ENCODE data around the gene LRRC51.
"Not testable (repeated sequence)": the region's sequence is repeated elsewhere in the genome, so short reads cannot be mapped to it uniquely, and the experiment has no call there.

Gene LRRC51

DNA sequence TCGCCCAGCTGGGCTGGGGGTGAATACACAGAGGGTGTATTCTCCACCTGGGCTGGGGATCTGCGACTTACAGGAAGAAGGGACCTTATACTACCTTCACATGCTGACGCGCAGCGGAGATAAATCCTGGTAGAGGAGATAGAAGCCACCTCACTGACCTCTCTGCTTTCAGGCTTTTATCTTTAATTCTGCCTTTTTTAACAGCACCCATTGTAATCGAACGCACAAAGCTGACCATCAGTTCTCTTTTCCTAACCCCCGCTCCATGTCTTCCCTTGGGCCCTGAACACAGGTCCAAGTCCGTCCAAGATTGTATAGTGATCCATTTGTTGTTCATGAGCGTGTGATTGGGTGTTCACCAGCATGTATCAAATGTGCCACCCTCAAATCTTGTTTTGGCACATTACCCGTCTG, 23.1 kb downstream of the LRRC51 start:
- no peak for DNase-seq (ENCODE audit: low read depth in 2 of 3, low spot score in 2 of 3)

DNA sequence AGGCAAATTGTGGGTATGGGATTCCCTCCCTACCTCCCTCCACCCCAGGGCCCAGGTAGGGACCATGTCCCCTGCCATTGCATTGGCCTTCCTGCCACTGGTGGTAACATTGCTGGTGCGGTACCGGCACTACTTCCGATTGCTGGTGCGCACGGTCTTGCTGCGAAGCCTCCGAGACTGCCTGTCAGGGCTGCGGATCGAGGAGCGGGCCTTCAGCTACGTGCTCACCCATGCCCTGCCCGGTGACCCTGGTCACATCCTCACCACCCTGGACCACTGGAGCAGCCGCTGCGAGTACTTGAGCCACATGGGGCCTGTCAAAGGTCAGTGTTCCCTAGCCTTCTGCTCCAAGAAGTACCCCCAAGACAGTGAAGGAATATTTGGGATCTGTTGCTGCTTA, 25.2 kb downstream of the LRRC51 start, which contains the start of gene TOMT:
Gene TOMT (plus strand): TSS at position 37 of the 400 bp plus-strand sequence. CDS start 28 bp downstream, at position 65.
- no peak for DNase-seq (ENCODE audit: low read depth in 2 of 3, low spot score in 2 of 3)

DNA sequence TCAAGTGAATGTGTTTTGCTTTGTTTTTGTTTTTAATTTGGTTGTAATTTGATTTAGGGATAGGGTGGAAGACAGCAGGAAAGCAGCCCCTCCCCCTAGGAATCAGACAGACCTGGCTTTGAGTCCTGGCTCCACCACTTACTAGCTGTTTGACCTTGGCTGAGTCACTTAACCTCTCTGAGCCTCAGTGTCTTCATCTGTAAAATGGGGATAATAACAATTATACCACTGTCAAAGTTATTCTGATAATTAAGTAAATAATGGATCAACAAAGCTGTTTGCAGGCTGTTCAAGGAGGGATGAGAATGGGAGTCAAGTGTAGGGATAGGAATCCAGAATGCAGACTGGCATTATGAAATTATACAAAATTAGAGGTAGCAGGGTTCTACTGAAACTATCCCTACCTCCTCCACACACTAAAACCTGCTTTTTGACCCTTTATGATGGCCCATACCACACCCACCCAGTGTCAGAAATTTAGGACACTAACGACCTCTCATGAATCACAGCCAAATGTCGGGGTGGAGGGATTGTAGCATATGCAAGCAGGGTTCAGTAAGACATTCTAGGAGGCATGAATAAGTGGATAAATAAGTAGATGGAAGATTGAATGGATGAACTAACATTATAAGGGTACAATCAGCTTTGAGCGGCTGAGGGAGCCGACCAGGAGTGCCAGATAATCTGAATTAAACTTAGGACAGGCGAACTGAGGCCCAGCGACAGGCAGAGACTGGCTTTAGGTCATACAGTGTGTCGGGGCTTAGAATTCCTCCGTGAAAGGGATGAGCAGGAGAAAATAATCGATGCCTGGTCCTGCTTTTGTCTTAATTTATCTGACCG, 30.9 kb downstream of the LRRC51 start:
- no peak for DNase-seq (ENCODE audit: low read depth in 2 of 3, low spot score in 2 of 3)

DNA sequence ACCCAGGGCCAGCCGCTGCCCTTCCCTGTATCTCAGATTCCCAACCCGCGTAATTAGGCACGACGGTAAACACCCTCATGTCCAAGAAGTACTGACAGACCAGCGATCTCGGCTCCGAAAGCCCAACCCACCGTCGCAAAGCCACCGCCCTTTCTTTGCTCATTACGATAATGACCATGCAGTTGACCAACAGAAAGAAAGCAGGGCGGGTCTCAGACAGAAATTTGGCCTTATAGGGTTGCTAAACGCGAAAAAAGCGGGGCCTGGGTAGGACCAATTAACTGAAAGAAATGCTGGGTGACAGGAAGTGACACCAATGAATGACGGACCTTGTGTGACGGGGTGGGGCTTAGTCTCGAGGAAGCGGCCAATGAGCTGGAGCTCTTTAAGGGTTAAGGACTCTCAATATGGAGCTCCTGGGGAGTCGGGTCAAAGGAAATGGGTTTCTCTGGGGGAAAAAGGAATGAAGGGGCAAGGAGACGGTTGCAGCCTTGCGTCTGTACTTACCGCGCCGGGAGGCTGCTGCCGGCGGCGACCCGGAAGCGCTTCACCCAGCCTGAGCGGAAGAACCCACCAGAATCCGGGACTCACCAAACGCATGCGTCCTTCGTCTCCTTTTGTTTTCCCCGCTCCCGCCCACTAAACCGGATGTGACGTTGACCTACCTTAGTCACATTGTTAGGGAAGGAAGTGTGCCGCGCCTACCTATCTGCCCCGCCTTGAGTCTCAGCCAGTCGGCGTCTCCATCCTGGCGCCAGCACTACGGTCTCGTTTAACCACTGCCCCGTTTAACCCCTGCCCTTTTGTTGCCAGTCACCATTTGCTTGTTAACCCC, 31.7 kb downstream of the LRRC51 start, which contains the start of gene ANAPC15:
Gene ANAPC15 (minus strand): TSS at position 553 of the 835 bp plus-strand sequence. CDS start 1,419 bp downstream, outside the sequence.
- peak; percentile 90 to 98 (median 95) for DNase-seq (ENCODE audit: low read depth in 2 of 3, low spot score in 2 of 3)

DNA sequence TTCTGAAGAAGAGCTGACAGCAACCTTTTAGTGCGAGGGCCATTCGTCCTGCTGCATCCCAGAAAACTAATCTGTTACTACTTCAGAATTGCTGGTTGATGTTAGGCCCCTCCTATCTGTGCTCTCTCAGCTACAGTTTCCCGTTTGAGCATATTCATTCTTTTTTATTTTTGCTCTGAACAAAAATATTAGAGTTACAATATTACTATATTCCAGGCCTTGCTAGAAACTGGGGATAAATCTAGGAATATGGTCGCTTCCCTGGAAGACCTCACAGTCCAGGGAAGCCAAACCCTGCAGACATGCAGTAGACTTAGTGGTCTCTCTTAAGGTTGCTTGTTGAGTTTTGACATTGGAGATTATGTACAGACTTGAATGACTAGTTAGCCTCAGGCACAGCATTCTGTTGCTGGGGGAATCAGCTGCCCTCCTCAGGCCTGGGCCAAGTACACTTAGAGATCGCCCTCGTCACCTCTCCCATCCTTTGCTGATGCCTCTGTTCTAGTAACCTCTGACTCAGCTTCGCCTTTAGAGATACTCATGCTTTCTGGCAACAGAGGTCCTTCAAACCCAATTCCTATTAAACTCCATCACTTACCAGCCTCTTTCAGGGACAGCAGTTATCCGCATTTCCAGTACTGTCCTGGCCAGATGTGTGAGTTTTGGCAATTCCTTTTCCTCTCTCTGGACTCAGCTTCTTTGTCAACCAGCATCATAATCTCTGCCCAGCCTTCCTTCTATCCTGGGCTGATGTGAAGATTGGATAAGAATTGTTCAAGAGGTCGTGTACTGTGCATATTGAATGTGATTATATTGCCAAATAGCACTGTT, 32.5 kb downstream of the LRRC51 start:
- DNase-seq (ENCODE audit: low read depth in 2 of 3, low spot score in 2 of 3) = no peak

DNA sequence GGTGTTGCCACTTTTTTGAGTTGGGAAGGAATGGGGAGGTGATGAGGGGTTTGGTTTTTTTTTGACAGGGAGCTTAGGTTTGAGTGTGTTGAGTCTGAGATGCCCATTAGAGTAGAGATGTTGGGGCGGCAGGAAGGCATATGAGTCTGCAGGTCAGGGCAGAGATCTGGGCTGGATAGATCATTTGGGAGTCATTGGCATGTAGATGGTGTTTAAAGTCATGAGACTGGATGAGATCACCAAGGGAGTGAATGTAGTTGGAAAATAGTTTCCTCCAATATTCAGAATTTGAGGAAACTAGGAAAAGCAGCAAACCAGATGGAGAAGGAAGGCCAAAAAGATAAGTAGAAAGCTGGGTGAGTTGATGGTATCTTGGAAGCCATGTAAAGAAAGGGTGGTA, 33.9 kb downstream of the LRRC51 start:
- no peak for DNase-seq (ENCODE audit: low read depth in 2 of 3, low spot score in 2 of 3)

DNA sequence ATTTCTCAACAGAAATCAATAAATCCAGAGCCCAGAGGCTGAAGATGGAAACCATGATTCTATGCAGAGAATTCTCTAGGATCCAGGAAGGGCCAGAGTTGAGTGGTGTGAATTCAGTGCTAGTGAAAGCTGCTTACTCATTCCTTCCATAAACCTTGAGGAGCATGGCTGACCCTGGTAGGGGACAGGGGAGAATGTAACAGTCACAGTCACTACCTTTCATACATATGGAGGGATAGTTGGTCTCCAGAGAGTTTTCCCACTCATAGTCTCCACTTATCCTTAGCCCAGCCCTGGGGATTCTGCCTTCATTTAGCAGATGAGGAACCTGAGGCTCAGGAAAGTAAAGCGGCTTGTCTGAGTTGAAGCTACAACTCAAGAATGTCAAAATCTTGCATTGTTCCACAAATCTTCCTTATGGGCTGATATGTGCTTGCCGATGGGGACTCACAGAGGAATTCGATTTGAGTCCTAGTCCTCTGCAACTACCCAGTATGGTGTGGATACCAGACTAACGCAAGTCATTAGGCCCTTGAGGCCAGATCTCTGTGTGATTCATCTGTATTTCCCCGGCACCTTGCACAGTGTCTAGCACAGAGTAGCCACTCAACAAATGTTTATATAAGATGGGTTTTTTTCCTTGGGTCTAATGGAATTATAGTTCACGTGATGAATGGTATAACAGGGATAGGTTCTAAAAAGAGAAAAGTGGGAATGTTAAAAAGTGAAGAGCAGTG, 35.5 kb downstream of the LRRC51 start:
- DNase-seq (ENCODE audit: low read depth in 2 of 3, low spot score in 2 of 3) = no peak

DNA sequence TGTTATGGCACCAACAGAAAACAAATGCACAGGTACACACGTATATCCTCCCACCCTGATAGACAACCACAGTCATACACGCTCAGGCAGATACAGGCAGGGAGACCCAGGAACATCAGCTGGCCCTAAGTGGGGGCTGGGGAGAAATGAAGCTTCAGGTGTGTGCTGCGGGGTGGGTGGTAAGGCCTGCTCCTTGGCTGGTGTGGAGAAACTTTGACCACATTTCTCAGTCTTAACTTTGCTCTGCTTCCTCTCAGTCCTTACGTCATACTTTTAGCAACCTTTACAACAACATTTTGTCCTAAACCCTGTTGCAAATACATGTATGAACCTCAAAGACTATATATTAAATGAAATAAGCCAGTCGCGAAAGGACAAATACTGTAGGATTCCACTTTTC, 38.5 kb downstream of the LRRC51 start:
- no peak for DNase-seq (ENCODE audit: low read depth in 2 of 3, low spot score in 2 of 3)

DNA sequence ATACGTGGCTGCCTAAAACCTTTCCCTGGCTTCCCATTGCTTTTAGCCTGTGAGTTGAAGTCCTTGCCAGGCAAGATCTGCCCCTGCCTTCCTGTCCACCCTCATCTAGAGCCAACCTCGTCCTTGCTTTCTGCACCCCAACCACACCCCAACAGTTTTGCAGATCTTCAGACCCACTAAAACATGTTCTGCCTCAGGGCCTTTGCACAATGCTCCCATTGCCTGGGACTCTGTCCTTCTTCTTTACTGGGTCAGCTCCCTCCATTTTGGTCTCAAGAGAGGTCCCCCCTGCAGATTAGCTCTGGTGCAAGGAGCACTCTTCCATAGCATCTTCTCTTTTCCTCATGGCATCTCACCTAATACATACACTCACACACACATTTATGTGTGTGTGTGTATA, 40.3 kb downstream of the LRRC51 start:
- no peak for DNase-seq (ENCODE audit: low read depth in 2 of 3, low spot score in 2 of 3)

DNA sequence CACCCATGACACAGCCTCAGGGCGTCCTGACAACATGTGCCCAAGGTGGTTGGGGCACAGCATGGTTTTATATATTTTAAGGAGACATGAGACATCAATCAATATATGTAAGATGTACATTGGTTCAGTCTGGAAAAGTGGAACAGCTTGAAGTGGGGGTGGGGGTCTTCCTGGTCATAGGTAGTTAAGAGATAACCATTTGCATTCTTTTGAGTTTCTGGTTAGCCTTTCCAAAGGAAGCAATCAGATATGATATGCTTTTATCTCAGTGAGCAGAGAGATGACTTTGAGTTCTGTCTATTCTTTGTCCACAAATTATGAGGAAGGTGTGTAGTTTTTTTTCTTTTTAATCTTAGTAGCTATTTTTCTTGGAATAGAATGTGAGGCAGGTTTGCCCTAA, 42.0 kb downstream of the LRRC51 start:
- DNase-seq (ENCODE audit: low read depth in 2 of 3, low spot score in 2 of 3) = no peak

DNA sequence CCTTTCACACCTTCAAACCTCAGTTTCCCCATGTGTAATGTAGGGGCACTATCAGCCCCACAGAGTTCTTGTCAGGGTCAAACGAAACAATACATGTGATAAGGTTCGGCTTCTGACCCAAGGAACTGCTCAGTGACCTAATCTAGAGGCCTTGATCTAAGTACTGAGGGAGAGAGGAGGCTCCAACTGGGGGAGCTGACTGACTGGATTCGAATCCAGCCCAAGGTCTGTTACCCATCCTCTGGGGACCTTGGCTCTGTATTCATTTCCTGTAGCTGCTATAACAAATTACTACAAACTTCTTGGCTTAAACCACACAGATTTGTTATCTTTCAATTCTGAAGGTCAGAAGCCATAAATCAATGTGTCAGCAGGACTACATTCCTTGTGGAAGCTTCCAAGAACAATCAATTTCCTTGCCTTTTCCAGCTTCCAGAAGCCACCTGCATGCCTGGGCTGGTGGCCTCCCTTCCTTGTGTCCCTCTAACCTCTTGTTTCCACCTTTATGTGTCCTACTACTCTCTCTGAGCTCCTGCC, 42.5 kb downstream of the LRRC51 start:
- no peak for DNase-seq (ENCODE audit: low read depth in 2 of 3, low spot score in 2 of 3)

DNA sequence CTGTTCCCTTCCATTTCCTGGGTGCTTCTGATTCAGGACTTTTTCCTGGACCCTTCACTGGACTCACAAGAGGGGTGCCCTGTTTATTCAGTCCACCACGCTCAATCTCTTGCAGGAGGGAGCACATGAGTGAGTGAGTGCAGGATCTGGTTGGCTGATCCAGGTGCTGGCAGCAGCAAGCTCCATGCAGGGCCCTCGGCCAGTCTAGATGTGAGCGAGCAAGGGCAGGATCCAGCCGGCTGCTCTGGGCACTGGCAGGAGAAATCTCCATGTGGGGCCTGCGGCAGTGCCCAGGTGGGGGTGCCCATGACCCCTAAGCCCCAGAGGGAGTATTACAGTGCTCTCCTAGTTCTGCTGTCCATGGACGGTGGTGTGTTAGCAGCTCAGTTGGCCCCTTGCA, 43.4 kb downstream of the LRRC51 start:
- DNase-seq (ENCODE audit: low read depth in 2 of 3, low spot score in 2 of 3) = no peak

DNA sequence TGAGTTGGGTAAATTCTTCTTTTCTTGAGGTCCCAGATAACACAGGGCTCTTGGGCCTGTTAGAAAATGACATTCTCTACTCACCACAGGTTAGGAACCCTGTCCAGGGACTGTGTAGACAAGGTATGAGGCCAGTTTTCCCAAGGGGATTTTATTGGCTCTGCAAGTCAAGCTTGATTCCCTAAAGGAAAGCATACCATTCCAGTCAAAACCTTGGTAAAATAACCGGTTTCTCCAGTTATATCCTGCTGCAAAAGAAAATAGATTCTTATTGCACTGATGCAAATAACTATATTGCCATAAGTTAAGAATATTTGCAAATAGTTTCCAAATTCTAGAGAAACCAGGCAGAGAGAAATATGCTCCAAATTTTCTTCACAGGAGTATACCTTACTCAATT, 45.3 kb downstream of the LRRC51 start:
- no peak for DNase-seq (ENCODE audit: low read depth in 2 of 3, low spot score in 2 of 3)

DNA sequence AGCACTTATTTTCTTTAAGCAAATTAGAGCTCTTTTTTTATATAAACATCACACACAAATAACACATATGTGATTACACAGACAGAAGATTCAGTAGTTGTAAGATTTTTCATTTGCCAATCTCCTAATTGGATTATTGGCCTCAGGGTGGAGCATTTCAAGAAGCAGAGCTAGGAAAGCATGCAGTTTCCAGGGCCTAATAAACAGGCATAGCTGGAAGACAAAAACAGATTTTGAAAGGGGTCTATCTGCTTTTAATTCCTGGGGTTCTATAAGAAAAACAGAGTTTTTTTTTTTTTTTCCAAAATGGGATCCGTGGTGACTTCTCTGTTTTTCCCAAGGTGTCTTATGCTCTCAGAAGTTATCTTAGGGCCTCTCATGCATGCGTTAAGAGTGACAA, 47.3 kb downstream of the LRRC51 start:
- DNase-seq (ENCODE audit: low read depth in 2 of 3, low spot score in 2 of 3) = no peak

DNA sequence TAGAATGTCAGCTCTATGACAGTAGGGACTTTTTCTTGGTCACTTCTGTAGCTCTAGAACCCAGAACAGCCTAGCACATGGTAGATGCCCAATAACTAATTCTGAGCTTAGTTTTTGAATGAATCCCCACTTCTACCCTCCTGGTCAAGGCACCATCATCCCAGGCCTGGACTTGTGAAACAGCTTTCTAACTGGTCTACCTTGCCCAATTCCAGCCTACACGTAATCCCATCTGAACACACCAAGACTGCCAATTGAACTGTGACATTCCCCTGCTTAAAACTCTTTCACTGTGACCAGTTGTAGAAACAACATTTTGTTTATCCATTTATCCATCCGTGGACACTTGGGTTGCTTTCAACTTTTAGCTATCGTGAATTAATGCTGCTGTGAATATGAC, 48.7 kb downstream of the LRRC51 start:
- no peak for DNase-seq (ENCODE audit: low read depth in 2 of 3, low spot score in 2 of 3)

DNA sequence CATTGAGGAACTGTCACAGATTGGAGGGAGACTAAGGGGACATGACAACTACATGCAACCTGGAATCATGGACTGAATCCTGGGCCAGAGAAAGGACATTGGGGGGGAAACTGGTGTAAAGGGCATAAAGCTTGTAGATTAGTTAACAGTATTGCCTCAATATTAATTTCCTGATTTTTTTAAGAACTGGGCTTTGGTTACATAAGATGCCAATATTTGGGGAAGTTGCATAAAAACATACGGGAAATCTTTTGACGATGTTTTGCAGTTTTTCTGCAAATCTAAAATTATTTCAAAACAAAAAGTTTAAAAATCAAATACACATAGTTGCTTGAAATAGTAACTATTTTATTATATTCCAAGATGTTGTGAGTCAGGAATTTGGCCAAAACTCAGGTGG, 52.0 kb downstream of the LRRC51 start:
- no peak for DNase-seq (ENCODE audit: low read depth in 2 of 3, low spot score in 2 of 3)

DNA sequence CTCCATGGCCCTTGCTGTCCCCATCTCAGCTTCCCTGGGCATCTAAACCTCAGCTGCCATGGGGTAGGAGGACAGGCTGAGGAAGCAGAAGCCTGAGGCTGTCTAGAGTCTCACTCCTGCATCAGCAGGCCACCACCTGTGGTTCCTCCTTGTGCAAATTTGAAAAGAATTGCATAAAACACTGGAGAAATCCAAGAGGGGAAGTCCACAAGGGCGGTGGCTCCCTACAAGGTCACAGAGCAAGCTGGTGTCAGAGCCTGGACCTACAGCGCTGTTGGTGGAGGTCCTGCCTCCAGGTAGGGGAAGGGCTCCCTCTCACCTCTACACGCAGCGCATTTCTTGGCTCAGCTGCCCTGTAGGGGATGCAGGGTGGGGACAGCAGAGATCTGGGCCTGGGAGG, 54.8 kb downstream of the LRRC51 start, which contains the start of gene FOLR3:
Gene FOLR3 (plus strand): TSS at position 253 of the 400 bp plus-strand sequence. CDS start 228 bp downstream, outside the sequence.
- not testable (repeated sequence) for DNase-seq (ENCODE audit: low read depth in 2 of 3, low spot score in 2 of 3)

DNA sequence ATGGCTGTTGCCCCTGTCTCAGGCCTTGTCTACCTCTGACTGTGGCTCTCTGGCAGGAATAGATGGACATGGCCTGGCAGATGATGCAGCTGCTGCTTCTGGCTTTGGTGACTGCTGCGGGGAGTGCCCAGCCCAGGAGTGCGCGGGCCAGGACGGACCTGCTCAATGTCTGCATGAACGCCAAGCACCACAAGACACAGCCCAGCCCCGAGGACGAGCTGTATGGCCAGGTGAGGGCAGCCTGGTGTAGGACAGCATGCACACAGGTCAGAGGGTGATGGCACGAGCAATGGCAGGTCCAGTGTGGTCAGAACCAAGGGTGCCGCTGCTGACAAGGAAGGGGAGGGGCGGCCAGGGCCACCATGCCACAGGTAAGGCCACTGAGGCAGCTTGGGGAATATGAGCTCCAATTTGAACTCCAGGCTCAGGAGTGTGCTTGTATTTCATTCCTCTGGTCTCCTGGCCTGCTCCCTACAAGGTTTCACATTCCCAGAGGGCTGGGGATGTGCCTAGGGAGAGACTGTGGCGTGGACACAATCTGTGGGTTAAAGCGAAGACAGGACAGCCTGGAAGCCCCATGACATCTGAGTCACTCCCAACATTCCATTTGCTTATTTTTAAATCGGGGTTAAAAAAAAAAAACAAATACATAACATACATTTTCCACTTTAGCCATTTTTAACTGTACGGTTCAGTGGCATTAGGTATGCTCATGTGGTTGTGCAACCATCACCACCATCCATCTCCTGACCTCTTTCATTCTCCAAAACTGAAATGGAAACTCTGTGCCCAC, 55.4 kb downstream of the LRRC51 start:
- no peak for DNase-seq (ENCODE audit: low read depth in 2 of 3, low spot score in 2 of 3)

DNA sequence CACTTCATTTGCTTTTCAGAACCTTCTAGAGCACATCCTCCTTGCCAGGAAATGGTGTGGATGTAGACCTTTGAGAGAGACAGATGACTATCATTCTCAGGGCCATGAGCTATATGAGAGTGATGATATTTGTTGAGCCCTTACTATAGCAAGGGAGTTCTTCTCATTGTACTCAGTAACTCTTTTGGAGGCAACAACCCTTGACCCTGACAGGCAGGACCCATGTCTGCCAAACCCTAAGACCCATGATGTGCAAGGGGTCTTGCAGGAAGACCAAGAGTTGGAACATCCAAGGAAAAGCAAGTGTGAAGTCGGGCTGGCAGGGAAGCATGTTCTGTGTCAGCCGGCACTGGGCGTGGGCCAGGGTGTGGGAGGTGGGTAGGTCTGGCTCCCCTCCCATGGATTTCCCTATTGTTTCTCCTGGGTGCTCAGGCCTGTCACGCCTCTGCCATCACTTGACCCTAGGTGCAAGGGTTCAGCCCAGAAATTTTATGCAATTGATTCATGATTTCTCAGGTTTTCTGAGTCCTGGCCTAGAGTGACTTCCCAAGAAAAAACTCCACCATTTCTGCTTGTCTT, 56.1 kb downstream of the LRRC51 start:
- no peak for DNase-seq (ENCODE audit: low read depth in 2 of 3, low spot score in 2 of 3)
